T-helper 1 cell treated with Interleukin-12 subunit alpha and Interleukin-12 subunit beta and Interleukin-4 antibody, amounts not matched to agents 30 μg/mL and 1 μg/mL, for 36 hours (primary cell): ENCODE results near the gene PROS1.
"Not testable (repeated sequence)": the region's sequence is repeated elsewhere in the genome, so short reads cannot be mapped to it uniquely, and the experiment has no call there.

Source experiments
- H3K27ac Mint-ChIP-seq: one replicate; pipeline ENCODE4 v1.8.0; 2021; ENCODE audit warnings: mild to moderate bottlenecking, mixed read lengths
- H3K27me3 Mint-ChIP-seq: one replicate; pipeline ENCODE4 v1.8.0; 2021; ENCODE audit warnings: low read depth, mixed read lengths
- H3K36me3 Mint-ChIP-seq: one replicate; pipeline ENCODE4 v1.8.0; 2021; ENCODE audit warnings: low read depth, mixed read lengths
- H3K4me1 Mint-ChIP-seq: one replicate; pipeline ENCODE4 v1.8.0; 2021; ENCODE audit warnings: low read depth, mixed read lengths
- H3K4me3 Mint-ChIP-seq: one replicate; pipeline ENCODE4 v1.8.0; 2021; ENCODE audit warnings: mild to moderate bottlenecking, moderate library complexity, mixed read lengths
- H3K9me3 Mint-ChIP-seq: one replicate; pipeline ENCODE4 v1.8.0; 2021; ENCODE audit warnings: mixed read lengths

The PROS1 gene

DNA sequence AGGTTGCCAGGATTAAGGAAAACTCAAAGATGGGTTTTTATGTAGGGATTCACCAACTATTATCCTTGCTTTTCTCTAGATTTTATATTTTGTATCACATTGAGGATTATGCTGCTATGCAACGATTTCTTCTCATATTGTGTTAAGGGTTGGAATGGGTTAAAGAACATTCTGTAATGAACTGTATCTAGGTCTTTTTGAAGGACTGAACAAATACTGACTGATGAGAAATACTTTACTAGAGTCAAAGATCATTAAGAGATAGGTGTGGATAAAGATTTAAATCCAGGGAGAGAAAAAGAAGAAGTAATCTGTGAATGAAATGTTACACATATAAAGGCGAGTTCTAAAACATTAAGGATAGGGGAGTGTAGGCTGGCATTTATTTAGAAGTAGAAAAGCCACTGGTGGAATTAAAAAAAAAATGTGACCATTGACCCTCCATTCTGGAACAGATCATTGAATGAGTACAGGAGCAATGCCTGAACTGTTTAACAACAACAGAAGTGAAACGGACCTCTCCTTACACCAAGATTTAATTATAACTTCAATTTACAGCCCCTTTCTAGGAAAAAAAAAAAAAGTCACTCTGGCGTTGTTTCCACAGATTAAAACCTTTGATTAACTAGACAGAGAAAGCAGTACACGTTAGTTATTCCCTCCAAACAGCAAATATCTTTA is 39.2 kb downstream of the PROS1 start:
- Mint-ChIP-seq H3K27ac (no peak overlapping the region), H3K36me3 (no peaks in the 10 kb centered on the region), H3K27me3 (no peaks in the 10 kb centered on the region), H3K9me3 (no peaks in the 10 kb centered on the region), H3K4me1 (no peaks in the 10 kb centered on the region), H3K4me3 (no peak overlapping the region)

DNA sequence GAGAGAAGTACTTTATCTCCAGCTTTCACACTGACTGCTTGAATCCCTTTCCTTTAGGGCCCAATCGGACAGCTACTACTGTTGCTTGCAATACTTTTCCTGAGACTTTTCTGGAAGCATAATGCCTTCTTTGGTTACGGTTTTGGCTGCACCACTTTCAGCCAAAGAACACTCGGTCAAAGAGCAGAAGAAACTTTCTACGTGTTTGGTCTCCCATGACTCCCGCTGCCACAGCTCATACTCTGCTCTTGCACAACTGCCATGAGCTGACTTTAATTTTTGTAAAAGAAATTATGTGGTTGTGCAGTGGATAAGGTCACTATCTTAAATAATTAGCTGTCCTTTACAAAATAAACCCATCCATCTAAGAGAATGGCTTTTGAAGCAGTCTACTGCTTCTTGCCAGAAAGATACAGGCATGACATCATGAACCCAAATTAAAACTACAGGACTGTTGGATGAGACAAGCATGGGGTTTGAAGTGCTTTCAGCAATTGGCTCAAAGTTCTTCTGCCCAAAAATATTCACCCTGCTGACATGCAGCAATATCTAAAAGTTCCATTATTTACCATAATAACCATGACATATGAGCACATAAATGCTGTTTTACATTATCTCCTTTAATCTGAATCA is 42.0 kb downstream of the PROS1 start:
- Mint-ChIP-seq H3K4me1 (no peaks in the 10 kb centered on the region), H3K4me3 (no peak overlapping the region), H3K9me3 (no peaks in the 10 kb centered on the region), H3K27me3 (no peaks in the 10 kb centered on the region), H3K36me3 (no peaks in the 10 kb centered on the region), H3K27ac (no peak overlapping the region)

DNA sequence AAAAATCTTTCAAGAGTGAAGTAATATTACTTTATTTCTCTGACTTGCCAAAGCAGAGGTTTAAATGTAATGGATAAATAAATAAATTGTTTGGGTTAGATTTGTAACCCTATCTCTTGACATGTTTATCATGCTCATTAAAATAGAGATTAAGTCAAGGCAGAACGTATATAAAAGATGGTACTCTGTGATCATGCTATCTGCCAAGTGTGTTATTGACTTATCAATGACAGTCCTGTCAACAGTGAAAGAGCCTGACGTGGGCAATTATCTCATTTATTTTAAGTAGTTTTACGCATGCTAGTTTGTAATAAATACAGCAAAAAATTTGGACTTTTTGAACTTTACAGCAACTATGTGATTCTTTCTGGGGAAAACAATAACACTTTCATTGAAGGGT is 43.7 kb downstream of the PROS1 start:
- no peaks in the 10 kb centered on the region for H3K4me1 Mint-ChIP-seq
- H3K27me3 Mint-ChIP-seq, result no peaks in the 10 kb centered on the region
- H3K9me3 Mint-ChIP-seq, result no peaks in the 10 kb centered on the region
- no peaks in the 10 kb centered on the region for H3K36me3 Mint-ChIP-seq
- no peak overlapping the region for H3K4me3 Mint-ChIP-seq
- H3K27ac Mint-ChIP-seq, result no peak overlapping the region

DNA sequence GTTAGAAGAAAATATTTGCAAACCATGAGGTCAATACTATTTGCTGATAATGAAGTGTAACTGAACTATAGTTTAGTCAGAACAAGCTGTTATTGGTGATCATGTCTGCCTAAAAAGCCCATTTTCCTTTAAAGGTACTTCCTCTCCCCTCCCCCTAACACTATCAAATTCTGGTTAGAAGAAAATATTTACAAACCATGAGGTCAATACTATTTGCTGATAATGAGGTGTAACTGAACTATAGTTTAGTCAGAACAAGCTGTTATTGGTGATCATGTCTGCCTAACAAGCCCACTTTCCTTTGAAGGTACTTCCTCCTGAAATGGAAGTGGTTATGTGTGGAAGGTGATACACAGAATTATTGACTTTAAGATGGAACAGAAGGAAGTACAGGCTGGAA is 46.9 kb downstream of the PROS1 start:
- H3K36me3 Mint-ChIP-seq, result no peaks in the 10 kb centered on the region
- H3K27ac Mint-ChIP-seq, result no peak overlapping the region
- no peak overlapping the region for H3K4me3 Mint-ChIP-seq

DNA sequence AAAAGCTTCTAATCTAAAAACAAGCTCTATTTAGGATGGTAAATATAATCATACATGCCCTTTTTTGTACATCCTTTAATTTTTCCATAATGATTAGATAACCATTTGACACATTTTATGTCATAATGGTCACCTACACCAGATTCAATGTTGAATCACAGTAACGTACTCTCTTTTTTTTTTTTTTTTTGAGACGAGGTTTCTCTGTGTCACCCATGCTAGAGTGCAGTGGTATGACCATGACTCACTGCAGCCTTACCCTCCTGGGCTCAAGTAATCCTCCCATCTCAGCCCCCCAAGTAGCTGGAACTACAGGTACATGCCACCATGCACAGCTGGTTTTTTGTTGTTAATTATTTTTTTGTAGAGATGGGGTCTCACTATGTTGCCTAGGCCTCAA is 49.2 kb downstream of the PROS1 start:
- Mint-ChIP-seq H3K36me3 (no peaks in the 10 kb centered on the region), H3K27ac (no peak overlapping the region), H3K27me3 (no peaks in the 10 kb centered on the region), H3K4me3 (no peak overlapping the region), H3K9me3 (no peaks in the 10 kb centered on the region), H3K4me1 (no peaks in the 10 kb centered on the region)

More for the DNA sequence above, 46.9 kb downstream of the PROS1 start:
- H3K4me1 Mint-ChIP-seq, result no peaks in the 10 kb centered on the region
- H3K27me3 Mint-ChIP-seq, result no peaks in the 10 kb centered on the region
- no peaks in the 10 kb centered on the region for H3K9me3 Mint-ChIP-seq

DNA sequence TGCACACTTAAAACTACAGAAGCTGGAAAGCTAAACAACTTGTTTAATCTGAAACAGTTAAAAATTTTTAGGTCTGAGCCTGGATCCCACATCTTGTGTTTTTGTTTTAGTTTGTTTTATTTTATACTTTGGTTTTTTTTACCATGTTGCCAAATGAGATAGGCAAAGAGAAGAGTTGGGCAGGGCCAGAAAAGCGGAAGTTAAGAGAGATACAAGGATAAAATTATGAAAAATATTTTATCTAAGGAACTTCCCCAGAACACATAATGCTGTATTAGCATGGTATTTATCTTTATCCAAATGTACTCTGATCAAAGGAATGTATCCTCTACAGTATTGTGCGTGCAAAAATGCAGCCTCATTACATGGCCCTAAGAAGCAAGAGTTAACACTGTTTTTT is 50.7 kb downstream of the PROS1 start:
- Mint-ChIP-seq H3K4me3 (no peak overlapping the region), H3K27ac (no peak overlapping the region), H3K4me1 (no peaks in the 10 kb centered on the region), H3K36me3 (no peaks in the 10 kb centered on the region), H3K27me3 (no peaks in the 10 kb centered on the region), H3K9me3 (no peaks in the 10 kb centered on the region)

DNA sequence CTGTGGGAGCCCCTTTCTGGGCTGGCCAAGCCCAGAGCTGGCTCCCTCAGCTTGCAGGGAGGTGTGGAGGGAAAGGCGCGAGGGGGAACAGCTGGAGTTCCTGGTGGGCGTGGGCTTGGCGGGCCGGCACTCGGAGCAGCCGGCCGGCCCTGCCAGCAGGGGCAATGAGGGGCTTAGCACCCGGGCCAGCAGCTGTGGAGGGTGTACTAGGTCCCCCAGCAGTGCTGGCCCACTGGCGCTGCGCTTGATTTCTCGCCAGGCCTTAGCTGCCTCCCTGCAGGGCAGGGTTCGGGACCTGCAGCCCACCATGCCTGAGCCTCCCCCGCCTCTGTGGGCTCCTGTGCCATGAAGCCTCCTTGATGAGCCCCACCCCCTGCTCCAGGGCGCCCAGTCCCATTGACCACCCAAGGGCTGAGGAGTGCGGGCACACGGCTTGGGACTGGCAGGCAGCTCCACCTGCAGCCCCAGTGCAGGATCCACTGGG is 56.1 kb downstream of the PROS1 start:
- not testable (repeated sequence) for H3K36me3 Mint-ChIP-seq, H3K9me3 Mint-ChIP-seq, H3K4me1 Mint-ChIP-seq, H3K27me3 Mint-ChIP-seq, H3K27ac Mint-ChIP-seq, H3K4me3 Mint-ChIP-seq

DNA sequence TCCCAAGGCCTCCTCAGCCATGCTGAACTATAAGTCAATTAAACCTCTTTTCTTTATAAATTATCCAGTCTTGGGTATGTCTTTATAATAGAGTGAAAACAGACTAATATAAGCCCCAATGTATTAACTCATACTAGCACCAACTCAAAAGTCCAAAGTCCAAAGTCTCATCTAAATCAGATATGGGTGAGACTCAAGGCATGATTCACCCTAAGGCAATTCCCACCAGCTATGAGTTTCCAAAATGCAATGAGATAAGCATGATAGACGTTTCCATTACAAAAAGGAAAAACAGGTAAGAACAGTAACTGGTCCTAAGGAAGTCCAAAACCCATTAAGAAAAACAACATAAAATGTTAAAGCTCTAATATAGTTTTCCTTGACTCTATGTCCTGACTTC is 60.1 kb downstream of the PROS1 start:
- not testable (repeated sequence) for H3K36me3 Mint-ChIP-seq, H3K9me3 Mint-ChIP-seq, H3K27me3 Mint-ChIP-seq, H3K27ac Mint-ChIP-seq, H3K4me3 Mint-ChIP-seq, H3K4me1 Mint-ChIP-seq

DNA sequence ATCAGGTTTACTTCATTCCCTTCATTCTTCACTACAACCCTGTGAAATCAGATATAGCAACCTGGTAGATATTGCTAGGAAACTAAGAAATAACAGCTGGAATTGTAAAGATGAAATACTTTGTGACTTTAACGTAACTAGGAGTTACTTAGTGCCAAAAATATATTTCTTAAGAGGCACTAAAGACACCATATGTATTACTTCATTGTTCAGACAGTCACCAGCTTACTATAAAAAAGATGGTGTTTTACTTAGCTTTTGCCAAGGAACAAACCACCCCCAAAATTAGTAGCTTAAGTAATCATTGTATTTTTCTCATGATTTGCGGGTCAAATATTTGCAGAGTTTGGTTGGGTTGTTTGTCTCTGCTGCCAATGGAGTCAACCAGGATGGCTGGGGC is 62.5 kb downstream of the PROS1 start:
- Mint-ChIP-seq H3K4me1 (no peaks in the 10 kb centered on the region), H3K4me3 (no peak overlapping the region), H3K36me3 (no peaks in the 10 kb centered on the region), H3K9me3 (peaks cover 4% of the 10 kb centered on the region), H3K27me3 (no peaks in the 10 kb centered on the region), H3K27ac (no peak overlapping the region)

DNA sequence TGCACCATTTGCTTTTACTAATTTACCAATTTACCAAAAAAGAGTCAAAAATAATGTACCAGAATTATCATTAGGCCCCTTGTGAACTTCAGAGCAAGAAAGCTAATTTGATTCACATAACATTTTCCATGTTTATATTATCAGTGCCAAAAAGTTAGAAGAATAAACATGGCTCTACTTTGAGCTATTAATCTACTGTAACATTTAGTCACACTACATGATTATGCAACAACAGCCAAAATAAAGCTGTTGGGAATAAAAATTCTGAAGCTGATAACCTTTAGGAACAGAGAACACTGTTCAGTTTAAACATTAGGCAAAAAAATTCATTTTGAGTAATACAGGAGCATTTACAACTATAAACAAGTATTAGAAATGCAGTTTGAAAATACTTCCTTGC is 63.6 kb downstream of the PROS1 start:
- H3K4me1 Mint-ChIP-seq, result no peaks in the 10 kb centered on the region
- H3K4me3 Mint-ChIP-seq, result no peak overlapping the region
- no peaks in the 10 kb centered on the region for H3K36me3 Mint-ChIP-seq
- H3K9me3 Mint-ChIP-seq, result peaks cover 4% of the 10 kb centered on the region
- H3K27me3 Mint-ChIP-seq, result no peaks in the 10 kb centered on the region
- H3K27ac Mint-ChIP-seq, result no peak overlapping the region

DNA sequence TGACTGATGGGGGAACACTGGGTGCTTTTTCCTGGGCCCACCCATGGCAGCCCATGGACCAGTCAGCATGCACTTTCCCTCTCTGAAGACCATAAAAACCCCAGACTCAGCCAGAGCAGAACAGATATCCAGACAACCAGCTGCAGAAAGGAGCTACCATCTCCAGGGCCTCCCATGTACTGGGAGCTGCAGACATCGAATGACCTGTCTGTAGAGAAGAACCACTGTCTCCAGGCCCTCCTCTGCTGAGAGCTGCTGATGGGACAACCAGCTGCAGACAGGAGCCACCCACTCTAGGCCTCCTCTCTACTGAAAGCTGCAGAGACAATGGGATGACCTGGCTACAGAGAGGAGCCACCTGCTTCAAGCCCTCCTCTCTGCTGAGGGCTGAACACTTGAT is 66.6 kb downstream of the PROS1 start:
- no peaks in the 10 kb centered on the region for H3K27me3 Mint-ChIP-seq
- H3K36me3 Mint-ChIP-seq, result no peaks in the 10 kb centered on the region
- no peaks in the 10 kb centered on the region for H3K4me1 Mint-ChIP-seq
- no peak overlapping the region for H3K4me3 Mint-ChIP-seq
- no peak overlapping the region for H3K27ac Mint-ChIP-seq
- peaks cover 2% of the 10 kb centered on the region for H3K9me3 Mint-ChIP-seq

DNA sequence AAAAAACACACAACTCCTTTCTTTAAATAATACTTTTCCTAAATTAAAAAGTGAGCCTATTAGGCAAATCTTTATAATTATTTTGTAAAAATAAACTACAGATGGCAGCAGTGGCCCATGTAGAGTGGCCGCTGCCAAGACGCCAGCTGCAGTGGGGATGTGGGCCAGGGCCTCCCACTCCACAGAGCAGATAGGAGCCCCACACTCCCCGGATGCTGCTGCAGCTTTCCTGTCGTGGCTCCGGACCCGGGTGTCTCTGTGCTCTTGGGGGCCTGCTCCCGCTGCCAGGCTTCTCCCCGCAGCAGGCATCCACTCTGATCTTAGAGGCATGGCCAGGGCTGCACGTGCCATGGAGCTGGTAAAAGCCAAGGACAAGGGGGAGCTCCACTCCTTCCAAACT is 67.5 kb downstream of the PROS1 start:
- Mint-ChIP-seq H3K27me3 (no peaks in the 10 kb centered on the region), H3K27ac (no peak overlapping the region), H3K36me3 (no peaks in the 10 kb centered on the region), H3K4me3 (no peak overlapping the region), H3K9me3 (no peaks in the 10 kb centered on the region), H3K4me1 (no peaks in the 10 kb centered on the region)

DNA sequence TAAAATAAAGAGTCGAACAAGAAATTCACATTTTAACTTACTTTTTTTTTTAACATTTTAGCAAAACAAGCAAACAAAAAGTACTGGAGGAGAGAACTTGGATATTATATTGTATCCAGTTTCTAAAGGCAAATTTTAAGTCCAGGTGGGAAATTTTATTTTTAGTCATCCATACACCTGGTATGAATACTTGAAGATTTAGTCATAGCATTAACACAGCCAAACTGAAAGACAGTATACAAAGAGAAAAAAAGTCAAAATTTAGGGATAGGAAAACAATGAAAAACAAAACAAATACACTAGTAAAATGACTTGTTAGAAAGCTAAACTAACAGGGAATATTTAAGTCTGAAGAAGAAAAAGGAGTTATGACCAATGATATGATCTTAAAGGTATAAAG is 69.1 kb downstream of the PROS1 start:
- Mint-ChIP-seq H3K36me3 (no peaks in the 10 kb centered on the region), H3K4me1 (no peaks in the 10 kb centered on the region), H3K4me3 (no peak overlapping the region), H3K27ac (no peak overlapping the region), H3K9me3 (no peaks in the 10 kb centered on the region), H3K27me3 (no peaks in the 10 kb centered on the region)

DNA sequence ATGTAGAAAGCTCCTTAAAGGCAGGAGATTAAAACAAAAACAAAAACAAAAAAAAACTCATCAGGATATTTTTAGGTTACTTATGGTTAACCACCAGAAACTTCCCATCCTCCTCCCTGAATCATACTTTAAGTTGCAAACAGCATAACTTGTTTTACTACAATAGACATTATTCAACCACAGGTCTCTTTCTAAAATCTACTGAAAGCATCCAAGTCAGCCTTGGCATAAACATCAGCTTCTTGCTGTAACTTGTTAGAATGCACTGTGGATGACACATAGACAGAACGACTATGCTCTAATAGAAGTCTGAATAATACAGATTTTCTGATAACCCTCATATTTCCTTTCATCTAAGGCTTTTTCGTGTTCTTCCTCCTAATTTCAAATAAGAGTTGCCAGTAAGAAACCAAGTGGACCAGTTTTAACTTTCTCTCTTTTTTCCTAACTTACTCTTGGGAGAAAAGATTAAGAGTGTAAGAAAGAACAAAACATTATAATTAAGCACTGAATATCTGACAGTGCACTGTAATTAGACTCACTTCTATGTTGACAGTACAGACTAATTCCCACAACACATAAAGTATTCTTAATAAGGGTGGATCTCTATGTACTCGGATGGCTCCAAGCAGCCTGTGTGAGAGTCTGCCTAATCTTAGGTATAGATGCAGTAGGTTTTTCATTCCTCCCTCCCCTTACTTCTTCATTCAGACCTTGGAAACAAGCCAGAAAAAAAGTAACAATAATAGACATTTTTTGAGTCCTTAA is 95.3 kb downstream of the PROS1 start:
- not testable (repeated sequence) for H3K4me1 Mint-ChIP-seq, H3K4me3 Mint-ChIP-seq, H3K36me3 Mint-ChIP-seq, H3K9me3 Mint-ChIP-seq, H3K27ac Mint-ChIP-seq, H3K27me3 Mint-ChIP-seq

DNA sequence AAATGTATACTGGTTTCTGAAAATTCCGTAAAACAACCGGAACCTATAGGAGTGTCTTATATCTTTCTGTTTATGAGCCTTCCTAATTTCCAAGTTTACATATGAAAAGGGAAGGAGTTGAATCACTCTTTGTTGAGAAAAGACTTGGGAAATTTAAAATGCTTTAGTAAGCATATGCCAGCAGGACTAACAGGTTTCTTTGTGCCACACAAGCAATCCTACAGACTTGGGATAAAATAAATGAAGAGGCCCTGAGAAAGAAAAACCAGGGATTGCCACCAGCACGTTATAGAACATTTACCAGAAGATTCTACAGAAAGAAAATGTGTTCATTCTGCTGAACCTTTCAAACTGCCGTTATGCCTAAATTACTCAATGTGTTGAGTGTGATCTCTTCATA is 96.3 kb downstream of the PROS1 start:
- H3K27me3 Mint-ChIP-seq, H3K27ac Mint-ChIP-seq, H3K4me3 Mint-ChIP-seq, H3K36me3 Mint-ChIP-seq, H3K4me1 Mint-ChIP-seq, H3K9me3 Mint-ChIP-seq: not testable (repeated sequence)
